GM19043 (cell line): Measurements from ENCODE around the gene AP1G2.
"Not testable (repeated sequence)": the region's sequence is repeated elsewhere in the genome, so short reads cannot be mapped to it uniquely, and the experiment has no call there.

Experiments
- ATAC-seq: cut with Tn5 transposase; IDR thresholded peaks from one replicate; pipeline ENCODE4 v1.9.1; 2021; ENCODE audit warnings: low read depth; ENCODE audit not compliant: unreplicated experiment

The AP1G2 gene

GRCh38 chr14:23542261-23542660 lies 25.3 kb downstream of the AP1G2 start:
- ATAC-seq: no peak

- no peak for ATAC-seq
These were observed 27.5 kb downstream of the AP1G2 start for GRCh38 chr14:23540141-23540469.

- no peak for ATAC-seq
These were observed 28.1 kb downstream of the AP1G2 start for GRCh38 chr14:23539248-23540140.

DNA sequence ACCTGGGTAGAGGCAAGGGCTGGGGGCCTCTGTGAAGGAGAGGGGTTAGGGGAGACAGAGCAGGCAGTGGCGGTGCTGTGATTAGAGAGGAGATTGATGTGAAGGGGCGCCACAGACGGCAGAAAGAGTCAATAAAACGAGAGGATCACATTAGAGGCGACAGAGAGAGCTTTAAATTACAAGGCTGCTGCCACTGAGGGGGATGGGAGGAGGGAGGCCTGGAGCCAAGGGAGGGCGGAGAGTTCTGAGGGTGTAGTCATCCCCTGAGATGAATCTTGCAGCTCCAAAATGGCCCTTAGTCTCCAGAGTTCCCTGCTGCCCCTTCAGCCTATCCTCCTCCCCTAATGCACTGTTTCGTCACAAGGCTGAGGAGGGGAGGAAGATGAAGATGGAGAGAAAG lies 28.8 kb downstream of the AP1G2 start:
- no peak for ATAC-seq

DNA sequence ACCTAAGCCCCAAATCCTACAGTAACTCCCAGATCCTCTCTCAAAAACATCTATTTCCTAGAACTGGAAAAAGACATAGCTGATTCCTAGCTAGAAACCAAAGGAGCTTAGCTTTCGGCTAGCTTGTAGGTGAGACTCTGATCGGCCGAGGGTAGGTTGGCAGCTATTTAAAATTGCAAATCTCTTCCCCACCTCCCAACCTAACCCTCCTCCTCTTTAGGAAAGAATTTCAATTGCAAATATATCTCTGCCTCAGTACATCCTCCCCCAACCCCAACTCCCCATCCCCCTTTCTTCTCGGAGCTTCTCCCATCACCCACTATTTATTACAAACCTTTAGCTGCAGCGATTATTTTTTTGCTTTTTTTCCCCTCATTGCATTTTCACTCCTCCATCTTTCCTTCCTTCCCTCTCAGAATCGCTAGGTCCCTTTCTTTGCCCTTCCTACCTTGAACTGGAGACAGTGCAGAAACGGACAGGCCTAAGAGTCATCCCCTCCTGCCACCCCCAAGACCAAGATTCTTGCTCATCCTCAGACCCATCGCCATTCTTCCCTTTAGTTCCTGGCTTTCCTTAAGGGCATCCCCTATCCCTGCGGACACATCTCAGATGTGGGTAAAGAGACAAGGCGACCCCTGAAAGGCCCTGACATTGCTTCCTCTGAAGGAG lies 29.4 kb downstream of the AP1G2 start:
- no peak for ATAC-seq

DNA sequence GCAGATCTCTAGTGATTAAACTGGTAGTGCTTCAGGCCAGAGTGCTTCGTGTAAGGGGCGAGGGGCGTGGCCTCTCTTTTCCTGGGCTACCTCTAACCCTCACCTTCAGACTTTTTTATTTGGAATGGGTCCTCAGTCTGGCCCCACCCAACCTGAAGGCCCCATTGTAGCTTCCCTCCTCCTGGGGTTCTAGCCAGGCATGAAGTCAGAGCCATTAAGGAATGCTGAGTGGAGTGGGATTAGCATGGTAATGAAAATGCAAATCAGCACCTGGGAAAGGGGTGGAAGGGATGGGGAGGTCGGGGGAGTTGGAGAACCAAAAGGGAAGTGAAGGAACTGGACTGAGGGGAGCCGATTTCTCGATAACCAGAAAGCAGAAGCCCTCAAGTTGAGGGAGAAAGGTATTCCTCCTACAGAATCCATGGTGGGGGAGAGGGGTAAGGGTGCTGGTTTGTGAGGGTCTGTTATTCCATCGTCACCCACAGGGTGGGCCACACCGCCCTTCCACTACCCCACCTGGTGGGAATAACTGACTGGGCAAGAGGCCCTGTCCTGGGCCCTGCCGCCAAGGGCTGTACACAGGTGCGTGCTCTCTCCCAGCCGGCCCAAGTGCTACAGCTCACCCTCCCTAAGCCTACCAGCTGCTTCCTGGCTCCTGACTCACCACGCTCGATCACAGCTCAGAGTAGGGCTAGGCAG lies 30.1 kb downstream of the AP1G2 start:
- ATAC-seq: no peak

- not testable (repeated sequence) for ATAC-seq
These were observed 30.7 kb downstream of the AP1G2 start for GRCh38 chr14:23536906-23537305.

- no peak for ATAC-seq
These were observed 31.1 kb downstream of the AP1G2 start for GRCh38 chr14:23536494-23536893.

DNA sequence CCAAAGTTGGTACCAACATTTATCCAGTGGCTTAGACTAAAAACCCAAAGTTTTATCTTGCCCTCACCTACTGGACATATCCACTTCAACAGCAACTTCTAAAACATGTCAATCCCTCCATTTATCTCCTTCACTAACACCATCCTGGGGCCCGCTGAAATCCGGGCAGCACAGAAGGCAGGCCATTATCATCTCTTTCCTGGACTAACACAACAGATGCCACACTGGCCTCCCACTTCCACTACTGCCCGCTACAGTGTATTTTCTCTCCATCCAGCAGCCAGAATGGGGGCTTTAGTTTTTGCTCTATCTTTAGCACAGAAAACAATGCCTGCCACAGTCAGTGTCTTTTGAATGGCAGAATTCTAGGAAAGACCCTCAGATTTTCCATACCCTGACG lies 31.6 kb downstream of the AP1G2 start:
- ATAC-seq: no peak

DNA sequence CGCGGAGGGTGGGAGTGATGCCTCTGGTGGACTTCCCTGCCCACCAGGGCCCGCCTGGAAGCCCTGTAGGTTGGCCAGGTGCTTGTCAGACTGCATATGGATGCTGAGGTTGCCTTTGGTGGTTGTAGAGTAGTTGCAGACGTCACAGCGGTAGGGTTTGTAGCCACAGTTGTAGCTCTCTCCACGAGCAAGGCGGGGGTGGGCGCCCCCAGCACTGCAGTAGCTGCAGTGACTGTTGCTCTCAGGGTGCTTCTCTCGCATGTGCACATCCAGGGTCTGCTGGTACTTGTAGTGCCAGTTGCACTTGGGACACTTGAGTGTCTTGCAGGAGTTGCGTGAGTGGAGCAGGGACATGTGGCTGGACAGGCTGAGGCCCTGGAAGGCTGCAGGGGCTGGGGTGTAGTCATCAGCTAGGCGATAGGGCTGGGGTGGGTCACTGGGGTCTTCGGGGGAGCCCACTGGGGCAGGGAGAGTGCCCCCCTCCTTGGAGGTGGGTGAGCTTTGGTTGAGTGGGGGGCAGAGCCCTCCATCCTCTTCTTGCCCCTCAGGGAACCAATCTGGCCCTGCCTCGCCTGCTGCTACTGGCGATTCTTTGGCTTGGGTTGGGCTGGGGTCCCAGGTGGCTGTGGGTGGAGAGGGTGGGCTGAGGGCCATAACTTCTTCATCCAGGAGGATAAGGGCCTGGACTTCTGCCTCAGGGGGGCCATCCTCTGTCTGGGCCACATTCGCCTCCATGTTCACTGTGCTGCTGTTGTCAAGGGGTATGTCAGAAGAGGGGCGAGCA lies 33.7 kb downstream of the AP1G2 start:
- ATAC-seq: no peak

GRCh38 chr14:23532658-23533057 lies 34.9 kb downstream of the AP1G2 start:
- no peak for ATAC-seq

- no peak for ATAC-seq
These were observed 36.2 kb downstream of the AP1G2 start for GRCh38 chr14:23531391-23531790.

DNA sequence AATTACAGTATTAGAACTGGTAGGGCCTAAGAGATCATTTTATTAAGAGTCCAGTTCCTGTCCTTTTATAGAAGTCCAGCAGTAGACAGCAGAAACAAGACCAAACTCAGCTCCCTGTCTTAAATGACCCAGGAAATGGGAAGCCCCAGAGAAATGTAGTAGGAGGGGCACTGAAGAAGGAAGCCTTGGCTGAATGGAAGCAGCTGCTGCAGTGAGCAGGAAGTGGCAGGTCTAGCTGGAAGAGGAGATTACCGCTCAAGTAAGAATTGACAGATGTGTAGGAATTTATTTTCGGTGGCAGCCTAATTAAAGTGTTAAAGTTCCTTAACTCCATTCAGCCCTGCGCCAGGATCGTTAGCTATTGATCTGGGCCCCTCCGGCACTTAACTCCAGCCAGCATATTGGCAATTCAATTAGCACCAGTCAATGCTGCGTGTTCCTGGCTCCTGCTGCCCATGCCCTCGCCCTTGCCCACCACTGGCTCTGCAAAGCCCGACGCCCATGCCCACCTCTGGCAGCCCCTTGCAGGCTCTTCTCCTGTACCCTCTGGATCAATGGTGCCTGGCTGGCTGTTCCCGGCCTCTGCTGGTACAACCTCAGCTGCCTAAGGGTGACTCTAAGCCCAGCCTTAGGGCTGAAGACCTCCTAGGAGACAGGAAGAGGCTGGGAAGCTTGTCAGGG lies 37.1 kb downstream of the AP1G2 start:
- ATAC-seq: no peak

GRCh38 chr14:23529016-23529415 lies 38.6 kb downstream of the AP1G2 start:
- ATAC-seq: no peak

DNA sequence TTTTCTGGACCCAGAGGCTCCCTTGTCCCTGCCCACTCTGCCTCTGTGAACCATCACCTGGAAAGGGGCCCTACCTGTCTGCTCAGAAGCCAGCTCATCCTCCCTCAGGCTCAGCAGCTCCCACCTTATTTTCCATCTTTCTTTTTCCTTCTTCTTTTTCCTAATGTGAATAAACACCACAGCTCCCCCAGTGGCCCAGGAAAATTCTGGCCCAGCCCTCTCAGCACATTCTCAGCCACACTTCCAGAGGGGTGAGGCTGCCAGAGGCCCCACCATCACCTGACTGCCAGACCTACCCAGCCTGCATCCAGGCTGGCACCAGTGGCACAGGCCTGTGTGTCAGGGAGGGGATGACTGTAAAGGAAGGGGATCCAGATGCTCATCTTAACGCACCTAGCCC lies 39.0 kb downstream of the AP1G2 start:
- no peak for ATAC-seq

- no peak for ATAC-seq
These were observed 42.0 kb downstream of the AP1G2 start for GRCh38 chr14:23525611-23526010.

GRCh38 chr14:23524954-23525353 lies 42.6 kb downstream of the AP1G2 start:
- no peak for ATAC-seq

GRCh38 chr14:23523229-23524016 lies 44.2 kb downstream of the AP1G2 start:
- ATAC-seq: no peak

DNA sequence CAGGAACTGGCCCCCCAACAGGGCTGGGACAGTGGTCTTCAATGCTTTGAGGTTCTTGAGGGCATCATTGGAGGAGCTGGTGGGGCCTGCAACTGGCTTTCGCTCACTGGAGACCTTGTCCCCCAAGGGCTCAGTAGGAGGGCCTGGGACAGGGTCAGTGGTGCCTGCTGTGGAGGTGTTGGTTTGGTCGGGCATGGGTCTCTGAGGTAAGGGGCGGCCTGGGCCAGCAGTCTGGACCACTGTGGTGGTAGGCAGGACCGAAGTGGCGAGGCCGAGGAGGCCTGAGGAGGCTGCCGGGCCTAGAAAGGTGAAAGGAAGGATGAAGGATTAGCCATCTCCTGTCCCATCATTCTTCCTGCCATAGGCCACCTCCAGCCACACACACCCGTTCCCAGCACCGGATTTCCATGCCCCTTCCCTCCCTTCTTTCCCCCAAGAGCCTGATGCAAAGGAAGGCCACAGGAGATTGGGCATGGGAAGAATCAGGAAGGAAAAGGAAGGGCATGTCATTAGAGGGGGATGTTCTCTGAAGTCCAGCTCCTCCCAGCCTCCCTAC lies 44.9 kb downstream of the AP1G2 start:
- no peak for ATAC-seq
